Heart left ventricle (tissue), 13 donors: ENCODE results near the gene MRC2.

Experiments
- CTCF ChIP-seq, 12 donors: fragments of 200-600 bp; sonication (generic) in 4 of 12; IDR thresholded peaks; one replicate each; pipeline versions ENCODE4 v1.5.0 to v1.8.0; 2018 to 2022; ENCODE audit warnings: antibody characterized with exemption in 12 of 12, mild to moderate bottlenecking in 5 of 12
- POLR2A ChIP-seq, 2 donors: fragments of 450-650 bp; IDR thresholded peaks; one replicate each; pipeline ENCODE4 v1.6.1; 2017; ENCODE audit warnings: antibody characterized with exemption in 2 of 2, mild to moderate bottlenecking in 2 of 2, moderate library complexity in 2 of 2
- donor health status: ischemic (EF 13 %, LVEDD 7.1; RV severe dilation, severe dysfunction).
- donor health status: DM: no; HTN: yes; CAD: no.
- donor health status: DM: no; HTN: no; CAD: no.
- donor health status: ischemic (EF 25% LVEDD 6.9; RV normal size, moderate dysfunction).
- donor health status: ischemic (EF 25% LVEDD 5.7; RV mildly dilated, moderate dysfunction).
- donor health status: ischemic (EF 35%, LVEDD 5.7; RV mildly dilated, moderate dysfunction).
- donor health status: nonischemic (EF 11% LVEDD 7.7; RV severe dilation, severe dysfunction).
- donor health status: DM: yes; HTN: yes; CAD: no.
- donor health status: PGD.
- donor health status: ischemic (EF 29% LVEDD 5.4; RV normal size, mild dysfunction).
- donor health status: nonischemic (EF 23%, LVEDD 6.1; RV moderate dilation, normal function).

- TF ChIP-seq POLR2A (IDR thresholded peaks at IDR 0.05) (no peak), CTCF (IDR thresholded peaks at IDR 0.05) (no peak)
Observed at GRCh38 chr17:62679866-62680377, 52.5 kb downstream of the MRC2 start.
